Suppressor macrophage (primary cell): ENCODE measurements around the gene THOP1.

Experiments
- DNase-seq, 4 experiments: peaks; one replicate each; pipeline ENCODE4 v3.0.0-alpha.2; 2020 to 2022

Gene THOP1

GRCh38 chr19:2854849-2855248 is 69.5 kb downstream of the THOP1 start:
- DNase-seq, result no peak

GRCh38 chr19:2856457-2857050 is 71.3 kb downstream of the THOP1 start:
- no peak for DNase-seq

DNA sequence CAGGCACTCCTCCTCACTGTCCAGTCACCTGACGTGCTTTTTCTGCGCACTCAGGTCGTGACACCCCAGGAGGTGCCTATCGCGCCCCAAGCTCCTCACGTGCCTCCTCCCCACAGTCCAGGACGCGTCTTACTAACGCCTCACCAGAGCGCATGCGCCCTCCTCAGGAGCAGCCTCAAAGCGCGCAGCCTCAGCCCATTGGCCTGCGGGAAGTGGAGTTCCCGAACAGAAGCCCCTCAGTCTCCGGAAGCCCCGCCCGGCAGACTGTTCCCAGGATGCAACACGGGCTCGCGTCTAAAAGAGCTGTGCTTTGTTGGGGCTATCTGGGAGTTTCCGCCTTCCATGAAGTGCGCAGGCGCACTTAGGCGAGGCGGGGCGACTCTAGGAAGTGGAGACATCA is 73.6 kb downstream of the THOP1 start:
- DNase-seq, result no peak

- DNase-seq, result no peak
Measured at GRCh38 chr19:2863816-2864215, 78.5 kb downstream of the THOP1 start.
